Activated T-cell treated with anti-CD3 and anti-CD28 coated beads for 4 hours (primary cell): ENCODE measurements around the gene COL12A1.

ENCODE experiments used
- DNase-seq: peaks from one replicate; pipeline ENCODE4 v3.0.0-alpha.2; 2020

Gene COL12A1

DNA sequence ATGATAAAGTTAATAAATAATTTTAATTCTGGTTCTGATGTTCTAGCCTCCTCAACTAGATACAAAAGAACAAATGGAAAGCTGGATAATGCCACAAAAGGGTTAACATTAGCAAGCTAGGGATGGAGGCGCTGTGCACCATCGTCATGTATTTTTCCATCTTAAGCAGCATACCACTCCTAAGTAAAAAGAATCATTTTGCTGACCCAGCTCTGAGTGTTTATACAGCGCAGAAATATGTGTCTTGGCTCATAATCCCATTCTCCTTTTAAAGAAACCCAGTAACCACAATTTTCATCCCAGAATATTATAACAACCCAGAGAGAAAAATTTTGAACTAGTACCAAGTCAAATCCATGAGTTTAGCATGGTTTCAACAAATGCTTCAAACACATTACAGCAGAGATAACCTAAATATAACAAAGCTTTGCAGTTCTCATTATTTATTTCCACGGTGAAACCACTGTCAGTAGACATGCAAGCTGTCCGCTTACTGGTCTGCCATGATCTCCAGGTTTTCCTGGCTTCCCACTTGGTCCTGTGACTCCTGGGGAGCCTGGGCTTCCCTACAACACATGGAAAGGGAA is 111.1 kb downstream of the COL12A1 start:
- no peak for DNase-seq

GRCh38 chr6:75091467-75092190 is 114.2 kb downstream of the COL12A1 start:
- no peak for DNase-seq

- no peak for DNase-seq
Observed at GRCh38 chr6:75090576-75090975, 115.3 kb downstream of the COL12A1 start.

GRCh38 chr6:75089921-75090320 is 115.9 kb downstream of the COL12A1 start:
- DNase-seq, result no peak

DNA sequence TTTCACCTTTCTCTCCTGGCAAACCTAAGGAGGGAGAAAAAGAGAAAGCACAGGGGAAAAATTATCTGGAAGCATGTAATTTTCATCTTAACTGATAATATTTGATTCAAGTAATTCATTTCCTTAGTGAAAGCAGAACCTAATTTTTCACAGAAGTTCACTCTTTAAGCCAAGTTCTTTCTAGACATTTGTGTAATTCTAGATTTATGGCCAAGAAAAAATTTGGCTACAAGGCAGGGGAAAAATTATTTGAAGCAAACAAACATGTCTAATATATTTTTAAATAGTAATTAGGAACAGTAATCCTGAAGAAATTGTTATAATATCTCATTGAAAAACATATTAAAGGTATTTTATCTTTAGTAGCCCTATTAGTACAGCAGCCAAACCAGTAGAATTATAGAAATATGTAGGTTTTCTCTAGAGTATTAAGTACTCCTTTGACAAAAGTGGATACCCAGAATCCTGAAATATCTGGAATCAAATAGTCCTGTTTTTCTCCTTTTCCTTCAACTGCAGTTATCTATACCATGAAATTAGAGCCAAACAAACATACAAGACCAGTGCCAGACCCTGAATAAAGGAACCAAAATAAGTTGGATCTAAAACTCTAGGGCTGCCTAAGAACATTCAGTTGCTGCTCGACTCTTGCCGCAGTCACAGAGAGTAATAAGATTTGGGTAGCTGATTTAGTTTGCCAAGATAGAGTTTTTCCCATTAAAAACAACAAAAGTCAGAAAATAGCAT is 116.5 kb downstream of the COL12A1 start:
- DNase-seq, result no peak

DNA sequence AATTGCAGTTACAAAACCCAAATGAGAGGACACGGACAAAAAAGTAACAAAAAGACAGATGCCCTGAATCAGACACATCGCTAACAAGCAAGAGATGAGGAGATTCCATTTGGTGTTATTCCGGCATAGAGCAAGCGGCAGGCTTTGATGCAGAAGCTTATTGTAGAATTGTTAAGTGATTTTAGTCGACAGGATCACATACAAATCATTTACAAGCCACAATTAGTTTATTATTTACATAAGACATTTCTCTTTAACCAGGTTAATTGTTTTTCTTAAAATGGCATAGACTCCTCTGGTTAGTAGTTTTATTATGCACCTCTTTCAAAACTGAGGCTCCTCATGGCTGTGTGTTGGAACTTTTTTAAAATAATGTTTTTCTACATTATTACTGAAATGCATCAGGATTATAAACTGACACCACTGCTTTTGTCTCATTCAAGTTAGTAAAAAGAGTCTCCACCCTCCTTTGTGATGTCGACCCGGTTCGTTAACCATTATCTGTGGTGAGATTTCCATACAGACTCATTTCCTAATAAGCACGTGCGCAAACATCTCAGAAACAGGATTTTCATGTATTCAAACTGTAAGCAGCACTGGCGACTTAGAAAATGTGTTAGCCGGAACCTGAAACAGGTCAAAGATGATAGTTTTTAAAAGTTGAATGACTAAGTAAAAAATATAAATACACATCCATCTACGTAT is 119.8 kb downstream of the COL12A1 start:
- no peak for DNase-seq

DNA sequence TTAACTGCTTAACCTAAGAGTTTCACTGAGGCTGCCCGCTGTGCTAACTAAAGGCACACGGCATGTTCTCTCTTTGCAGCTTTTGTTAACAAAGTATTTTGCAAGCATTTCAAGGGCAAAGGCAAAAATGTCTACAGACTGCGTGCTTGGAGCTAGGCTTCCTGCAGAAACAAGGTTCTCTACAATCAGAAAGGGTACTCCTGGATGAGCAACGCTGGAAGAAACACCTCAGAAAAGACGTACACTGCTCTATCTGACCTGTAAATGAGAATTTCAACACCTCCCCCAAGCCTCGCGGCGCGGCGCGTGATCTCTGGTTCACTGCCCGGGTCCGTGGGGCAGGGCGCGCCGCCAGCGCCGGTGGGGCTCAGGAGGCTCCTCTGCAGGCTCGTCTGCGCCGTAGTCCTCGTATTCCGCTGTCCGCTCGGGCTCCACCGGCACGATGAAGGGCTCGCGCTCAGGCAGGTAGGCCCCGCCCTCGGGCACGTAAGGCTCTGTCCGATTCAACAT is 120.9 kb downstream of the COL12A1 start:
- DNase-seq, result no peak

DNA sequence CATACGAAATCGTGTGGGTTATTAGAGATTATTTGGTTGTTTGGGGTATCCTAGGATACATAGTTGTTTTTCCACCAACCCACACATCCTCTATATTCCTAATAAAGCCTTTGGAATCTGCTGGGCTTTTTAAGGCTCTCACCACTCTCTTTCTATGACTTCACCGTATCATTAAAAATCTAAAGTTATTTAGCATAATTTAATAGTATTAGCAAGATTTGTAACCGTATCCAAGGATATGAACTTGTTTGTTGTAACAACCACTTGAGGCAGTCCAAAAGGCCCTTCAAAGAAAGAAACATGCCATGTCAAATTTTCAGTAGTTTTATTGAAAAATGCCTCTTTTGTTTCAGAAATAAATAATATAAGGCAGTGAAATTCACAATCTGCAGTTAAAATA is 121.8 kb downstream of the COL12A1 start:
- no peak for DNase-seq

DNA sequence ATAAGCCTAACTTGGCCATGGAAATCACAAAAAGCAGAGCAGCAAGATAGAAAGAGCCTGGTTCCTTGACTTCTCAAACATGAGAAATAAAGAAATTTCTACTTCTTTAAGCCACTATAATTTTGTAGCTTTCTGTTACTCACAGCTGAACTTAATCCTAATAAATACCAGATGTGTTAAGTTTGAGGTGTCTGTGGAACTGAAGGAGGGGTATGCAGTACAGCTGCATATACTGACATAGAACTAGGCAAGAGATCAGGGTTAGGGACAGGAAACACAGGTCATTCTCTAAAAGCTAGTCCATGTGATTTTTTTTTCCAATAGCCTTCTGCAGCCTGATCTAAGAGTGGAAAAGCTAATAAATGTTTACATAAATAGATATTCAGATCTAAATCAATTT is 123.9 kb downstream of the COL12A1 start:
- DNase-seq, result no peak

GRCh38 chr6:75081047-75081446 is 124.8 kb downstream of the COL12A1 start:
- DNase-seq, result no peak

DNA sequence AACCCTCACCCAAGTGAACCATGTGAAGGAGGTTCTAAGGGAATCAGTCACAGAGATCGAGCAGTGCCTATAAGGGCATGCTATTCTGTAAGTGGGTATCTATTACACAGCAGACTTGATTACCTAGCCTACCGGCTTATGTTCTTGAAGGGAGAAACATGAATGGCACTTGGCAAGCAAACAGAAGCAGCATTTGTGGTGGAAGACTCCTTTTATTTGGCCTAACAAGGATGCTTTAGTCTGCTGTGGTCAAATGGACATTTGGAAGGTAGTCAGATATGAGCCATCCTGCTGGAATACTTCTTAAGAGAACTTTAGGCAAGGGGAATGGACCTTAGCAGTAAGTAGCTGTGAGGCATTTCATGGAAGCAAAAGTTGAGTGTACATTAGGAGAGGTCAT is 126.3 kb downstream of the COL12A1 start:
- no peak for DNase-seq

DNA sequence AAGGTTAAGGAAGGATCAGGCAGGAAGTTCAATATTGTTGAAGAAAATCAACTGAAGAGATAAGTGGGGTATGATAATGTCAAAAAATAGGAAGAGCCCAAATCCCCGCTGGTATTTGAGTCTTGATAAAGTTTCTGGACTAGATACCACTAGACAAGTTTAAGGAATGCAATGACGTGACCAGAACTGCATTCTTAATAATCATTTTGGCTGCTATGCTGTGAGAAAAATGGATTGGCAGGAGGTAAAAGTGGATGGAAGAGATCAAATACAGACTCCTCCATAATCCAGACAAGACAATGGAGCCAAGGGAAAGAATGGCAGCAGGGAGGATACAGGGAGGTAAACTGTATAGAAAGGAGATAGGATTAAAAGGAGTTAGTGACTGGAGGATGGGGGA is 128.2 kb downstream of the COL12A1 start:
- DNase-seq, result no peak

DNA sequence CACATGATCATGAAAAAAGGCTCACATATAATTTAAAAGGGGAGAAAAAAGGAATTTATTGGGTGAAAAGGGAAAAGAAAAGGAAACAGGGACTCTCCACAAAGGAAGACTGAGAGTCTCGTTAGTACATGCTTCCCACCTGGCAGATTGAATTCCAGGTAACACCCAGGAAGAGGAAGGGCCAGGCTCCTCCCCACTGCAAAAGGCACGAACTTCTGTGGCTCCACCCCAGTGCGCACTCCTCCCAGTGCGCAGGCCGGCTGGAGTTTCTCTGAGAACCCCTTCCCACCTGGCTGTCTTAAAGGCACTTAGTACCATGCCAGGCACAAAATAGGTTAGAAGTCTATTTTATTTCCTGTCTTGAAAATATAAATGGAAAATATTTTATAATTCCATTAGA is 129.8 kb downstream of the COL12A1 start:
- no peak for DNase-seq

- no peak for DNase-seq
Observed at GRCh38 chr6:75070244-75070643, 135.6 kb downstream of the COL12A1 start.

GRCh38 chr6:75065523-75065922 is 140.3 kb downstream of the COL12A1 start:
- DNase-seq, result no peak

DNA sequence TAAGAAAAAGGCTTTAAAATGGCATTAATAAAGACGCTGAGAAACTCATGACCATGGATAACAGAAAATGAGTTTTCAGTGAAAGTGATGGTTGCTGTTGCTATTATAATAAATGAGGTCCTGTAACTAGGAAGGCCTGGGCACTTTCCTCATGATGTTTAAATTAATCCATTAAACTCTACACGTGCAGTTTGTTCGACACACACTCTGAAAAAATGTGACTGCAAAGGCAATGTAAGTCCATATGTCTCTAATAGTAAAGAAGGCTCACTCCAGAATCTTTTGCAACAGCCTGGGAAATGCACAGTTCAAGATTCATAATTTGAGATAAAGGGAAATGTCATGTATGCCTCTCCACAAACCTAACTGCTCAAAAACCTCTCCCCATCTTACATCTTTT is 153.4 kb downstream of the COL12A1 start:
- DNase-seq, result no peak

GRCh38 chr6:75049308-75049707 is 156.5 kb downstream of the COL12A1 start:
- DNase-seq, result no peak

GRCh38 chr6:75044846-75045245 is 161.0 kb downstream of the COL12A1 start:
- DNase-seq, result no peak

GRCh38 chr6:75041381-75041780 is 164.5 kb downstream of the COL12A1 start:
- no peak for DNase-seq
